Skin epidermis (tissue), 12 donors: ENCODE results near the gene ARVCF.
"Not testable (repeated sequence)": the region's sequence is repeated elsewhere in the genome, so short reads cannot be mapped to it uniquely, and the experiment has no call there.

Source experiments
- H3K27ac ChIP-seq, 21 experiments: fragments of 200-600 bp; sonication (generic) in 11 of 21; one replicate each; pipeline ENCODE4 v1.5.0; 2020; ENCODE audit warnings: mild to moderate bottlenecking in 3 of 21, inconsistent platforms in 2 of 21, moderate library complexity in 2 of 21
- H3K4me3 ChIP-seq, 7 experiments: fragments of 200-600 bp; sonication (generic) in 2 of 7; one replicate each; pipeline ENCODE4 v1.5.0; 2020; ENCODE audit warnings: inconsistent platforms in 2 of 7, mild to moderate bottlenecking in 2 of 7, moderate library complexity in 1 of 7

Gene ARVCF

DNA sequence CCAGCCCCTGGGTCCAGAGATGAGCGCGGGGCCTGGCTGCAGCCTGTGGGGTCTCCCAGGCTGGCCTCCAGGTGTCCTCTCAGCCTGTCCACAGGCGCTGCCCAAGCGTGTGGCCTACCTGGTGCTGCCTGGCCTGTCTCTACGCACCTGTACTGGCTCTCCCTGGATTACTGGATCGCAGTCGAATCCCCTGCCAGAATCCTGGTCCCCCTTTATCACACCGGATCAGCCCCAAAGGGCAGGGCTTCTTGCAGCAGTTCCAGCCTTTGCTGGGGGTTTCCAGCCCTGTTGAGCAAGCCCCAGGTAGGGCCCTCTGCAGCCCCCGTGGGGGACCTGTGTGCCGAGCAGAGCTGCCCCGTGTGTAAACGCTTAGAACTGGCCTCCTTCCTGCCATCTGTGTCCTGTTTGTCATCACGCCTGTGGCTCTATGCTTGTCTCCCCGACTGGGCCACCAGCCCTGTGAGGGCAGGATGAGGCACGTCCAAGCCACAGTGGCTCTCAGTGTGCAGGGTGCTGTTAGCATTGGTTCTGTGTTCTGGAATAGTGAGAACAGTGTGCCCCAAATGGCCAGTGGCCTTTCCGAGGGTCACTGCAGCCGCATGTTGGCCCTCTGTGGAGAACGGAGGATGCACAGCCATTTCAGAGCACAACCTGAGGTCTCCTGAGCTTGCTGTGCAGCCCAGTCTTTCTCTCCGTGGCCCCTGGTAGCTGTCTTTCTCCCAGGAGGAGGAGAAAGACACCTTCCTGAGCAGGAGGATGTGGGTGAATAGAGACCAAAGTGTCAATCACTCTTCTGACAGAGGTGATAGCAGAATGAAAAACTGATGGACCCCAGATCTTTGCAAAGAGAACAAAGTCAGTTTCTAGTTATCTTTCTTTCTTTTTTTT, 61.1 kb downstream of the ARVCF start:
- peak overlapping the region in 9 of 21 experiments; percentile 10 to 51 (median 42) for H3K27ac ChIP-seq
- no peak overlapping the region for H3K4me3 ChIP-seq

- H3K27ac ChIP-seq, result peak overlapping the region in 1 of 21 experiments; percentile 12
- no peak overlapping the region for H3K4me3 ChIP-seq
Observed at GRCh38 chr22:19951346-19951745, 65.3 kb downstream of the ARVCF start.

GRCh38 chr22:19948057-19948760, 68.4 kb downstream of the ARVCF start:
- Histone ChIP-seq H3K27ac (no peak overlapping the region), H3K4me3 (no peak overlapping the region)

DNA sequence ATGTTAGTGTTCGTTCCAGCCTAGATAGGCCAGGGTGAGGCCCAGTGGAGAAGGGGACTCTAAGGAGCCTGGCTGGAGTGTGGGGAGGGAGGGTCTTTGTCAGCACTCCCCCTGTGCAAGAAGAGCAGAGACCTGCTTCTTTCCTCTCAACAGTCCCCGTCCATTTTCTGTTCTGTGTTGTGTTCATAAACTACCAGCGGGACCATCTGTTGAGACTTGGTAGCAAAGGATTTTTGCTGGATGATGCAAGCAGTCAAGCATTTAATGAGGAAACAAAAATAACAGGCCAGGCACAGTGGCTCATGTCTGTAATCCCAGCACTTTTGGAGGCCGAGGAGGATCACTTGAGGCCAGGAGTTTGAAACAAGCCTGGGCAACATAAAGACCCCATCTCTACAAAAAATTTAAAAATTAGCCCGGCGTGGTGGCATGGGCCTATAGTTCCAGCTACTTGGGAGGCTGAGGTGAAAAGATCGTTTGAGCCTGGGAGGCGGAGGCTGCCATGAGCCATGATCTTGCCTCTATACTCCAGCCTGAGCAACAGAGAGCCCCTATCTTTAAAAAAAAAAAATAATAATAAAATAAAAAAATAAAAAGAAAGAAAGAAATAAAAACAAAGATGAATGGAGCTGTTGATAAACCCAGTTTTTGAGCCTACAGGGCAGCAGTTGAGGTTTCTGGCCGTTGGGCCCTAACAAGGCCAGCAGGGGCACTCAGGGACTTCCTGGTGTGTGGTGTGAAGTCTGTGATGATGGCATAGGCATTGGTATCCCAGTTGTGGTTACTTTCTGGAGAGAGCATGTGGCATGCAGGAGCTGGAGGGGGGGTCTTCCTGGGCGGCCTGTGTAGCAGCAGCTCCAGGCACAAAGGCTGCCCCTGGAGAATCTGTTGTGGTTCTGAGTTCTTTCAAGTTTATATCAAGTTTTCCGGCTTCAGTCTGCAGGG, 73.3 kb downstream of the ARVCF start:
- Histone ChIP-seq H3K4me3 (peak overlapping the region in 6 of 7 experiments; percentile 55 to 83 (median 72)), H3K27ac (peak overlapping the region in 20 of 21 experiments; percentile 81 to 99 (median 94))

- Histone ChIP-seq H3K4me3 (peak overlapping the region; percentile 55 to 83 (median 69)), H3K27ac (peak overlapping the region; percentile 75 to 99 (median 93))
Observed at GRCh38 chr22:19942157-19943081, 74.2 kb downstream of the ARVCF start.

GRCh38 chr22:19941365-19942082, 75.1 kb downstream of the ARVCF start, which contains the start of the genes COMT and TXNRD2:
Gene COMT (plus strand): TSS chr22:19941772. CDS start chr22:19962527, 20,755 bp downstream.
Gene TXNRD2 (minus strand): TSS chr22:19941818. CDS start chr22:19941803, 15 bp downstream.
- H3K27ac ChIP-seq, result peak within 1 kb of the TSS; percentile 75 to 99 (median 93)
- H3K4me3 ChIP-seq, result peak within 1 kb of the TSS; percentile 55 to 83 (median 69)

- Histone ChIP-seq H3K4me3 (peak overlapping the region; percentile 55 to 83 (median 69)), H3K27ac (peak overlapping the region; percentile 52 to 99 (median 93))
Observed at GRCh38 chr22:19940536-19941364, 75.9 kb downstream of the ARVCF start.

GRCh38 chr22:19937616-19938473, 78.8 kb downstream of the ARVCF start:
- H3K4me3 ChIP-seq, result no peak overlapping the region
- no peak overlapping the region for H3K27ac ChIP-seq

GRCh38 chr22:19936513-19936912, 80.1 kb downstream of the ARVCF start:
- H3K27ac ChIP-seq, result no peak overlapping the region
- H3K4me3 ChIP-seq, result no peak overlapping the region

DNA sequence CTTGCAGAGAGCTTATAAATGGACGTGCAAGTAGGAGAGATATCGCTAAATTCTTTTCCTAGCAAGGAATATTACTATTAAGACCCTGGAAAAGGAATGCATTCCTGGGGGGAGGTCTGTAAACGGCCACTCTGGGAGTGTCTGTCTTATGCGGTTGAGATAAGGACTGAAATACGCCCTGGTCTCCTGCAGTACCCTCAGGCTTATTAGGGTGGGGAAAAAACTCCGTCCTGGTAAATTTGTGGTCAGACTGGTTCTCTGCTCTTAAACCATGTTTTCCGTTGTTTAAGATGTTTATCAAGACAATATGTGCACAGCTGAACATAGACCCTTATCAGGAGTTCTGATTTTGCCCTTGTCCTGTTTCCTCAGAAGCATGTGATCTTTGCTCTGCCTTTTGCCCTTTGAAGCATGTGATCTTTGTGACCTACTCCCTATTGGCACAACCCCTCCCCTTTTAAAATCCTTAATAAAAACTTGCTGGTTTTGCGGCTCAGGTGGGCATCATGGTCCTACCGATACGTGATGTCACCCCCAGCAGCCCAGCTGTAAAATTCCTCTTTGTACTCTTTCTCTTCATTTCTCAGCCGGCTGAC, 81.4 kb downstream of the ARVCF start:
- not testable (repeated sequence) for H3K27ac ChIP-seq, H3K4me3 ChIP-seq

DNA sequence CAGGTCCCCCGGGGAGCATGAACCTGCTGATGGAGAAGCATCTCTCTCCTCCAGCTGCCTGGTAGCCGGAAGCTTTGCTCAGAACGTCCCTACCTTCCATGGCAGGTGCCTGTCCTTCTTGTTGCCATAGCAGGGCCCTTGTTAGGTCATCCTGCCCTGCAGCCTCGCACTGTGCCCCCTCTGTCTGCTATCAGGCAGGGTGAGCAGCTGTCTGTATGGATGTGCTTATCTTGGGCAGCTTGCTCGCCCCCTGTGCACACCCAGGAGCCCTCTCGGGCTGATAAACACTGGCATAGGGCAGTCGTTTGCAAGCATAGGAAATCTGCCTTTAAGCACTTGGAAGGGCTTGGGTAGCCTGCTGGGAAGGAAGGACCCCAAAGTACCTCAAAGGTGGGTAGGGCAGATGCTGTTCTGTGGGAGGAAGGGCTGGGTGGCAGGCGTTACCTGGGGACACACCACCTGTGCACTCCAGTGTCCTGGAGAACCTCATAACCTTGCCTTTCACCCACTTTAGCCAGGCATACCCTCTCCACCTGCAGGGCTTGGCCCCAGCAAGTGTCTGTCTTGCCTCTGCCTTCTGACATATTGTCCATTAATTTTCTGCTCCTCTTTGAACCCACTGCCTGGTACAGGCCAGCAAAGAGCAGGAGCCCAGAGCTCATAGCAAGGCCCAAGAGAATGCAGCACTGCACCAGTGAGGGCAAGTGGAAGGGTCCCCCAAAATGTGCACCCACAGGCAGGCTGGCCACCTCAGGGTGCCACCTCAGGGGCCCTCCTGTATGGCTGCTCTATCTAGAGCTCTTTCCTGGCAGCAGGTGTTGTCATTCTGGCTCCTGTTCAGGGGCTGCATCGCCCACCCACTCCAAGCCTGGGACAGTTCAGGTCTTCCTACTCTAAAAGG, 83.0 kb downstream of the ARVCF start:
- Histone ChIP-seq H3K4me3 (no peak overlapping the region), H3K27ac (peak overlapping the region in 1 of 21 experiments; percentile 14)

GRCh38 chr22:19932367-19933206, 84.0 kb downstream of the ARVCF start:
- Histone ChIP-seq H3K27ac (peak overlapping the region in 1 of 21 experiments; percentile 14), H3K4me3 (no peak overlapping the region)

GRCh38 chr22:19931514-19931913, 85.1 kb downstream of the ARVCF start:
- Histone ChIP-seq H3K4me3 (no peak overlapping the region), H3K27ac (no peak overlapping the region)
